ENCODE results near the gene NTM. TPM values are rescaled to one million over a fixed set of nuclear protein-coding genes. Genes with fewer than 3 reads are reported as not detected.
"Not testable (repeated sequence)": the region's sequence is repeated elsewhere in the genome, so short reads cannot be mapped to it uniquely, and the experiment has no call there.

The NTM gene
- total RNA-seq, 4 donors from 2014 or later: 1.4 to 5.7 TPM; not detected in 2

DNA sequence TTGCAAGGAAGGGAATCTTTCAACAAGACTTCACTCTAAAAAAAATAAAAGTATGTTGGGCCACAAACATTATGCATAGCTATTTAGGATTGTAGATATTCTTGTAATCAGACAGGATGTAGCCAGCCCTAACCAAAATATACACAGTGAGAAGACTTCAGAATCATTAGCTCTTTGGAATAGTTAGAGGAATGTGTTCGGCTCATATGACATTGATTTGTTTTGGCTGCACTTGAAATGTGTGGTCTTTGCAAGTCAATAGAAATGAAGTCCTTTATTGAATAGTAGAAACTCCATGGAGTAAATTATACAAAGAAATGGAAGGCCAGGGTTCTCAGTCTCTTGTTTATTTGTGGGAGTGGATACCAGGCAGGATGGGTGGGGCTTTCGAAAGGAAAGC is 692.1 kb downstream of the NTM start:
- no peaks in the 10 kb centered on the region for H3K9me3 ChIP-seq
- H3K27me3 ChIP-seq: no peaks in the 10 kb centered on the region
- H3K27ac ChIP-seq: no peak overlapping the region
- intact Hi-C loops (cut with DNase I; ENCODE audit: low total_unique reads): no loop called here
- TF ChIP-seq, protein P1, sequence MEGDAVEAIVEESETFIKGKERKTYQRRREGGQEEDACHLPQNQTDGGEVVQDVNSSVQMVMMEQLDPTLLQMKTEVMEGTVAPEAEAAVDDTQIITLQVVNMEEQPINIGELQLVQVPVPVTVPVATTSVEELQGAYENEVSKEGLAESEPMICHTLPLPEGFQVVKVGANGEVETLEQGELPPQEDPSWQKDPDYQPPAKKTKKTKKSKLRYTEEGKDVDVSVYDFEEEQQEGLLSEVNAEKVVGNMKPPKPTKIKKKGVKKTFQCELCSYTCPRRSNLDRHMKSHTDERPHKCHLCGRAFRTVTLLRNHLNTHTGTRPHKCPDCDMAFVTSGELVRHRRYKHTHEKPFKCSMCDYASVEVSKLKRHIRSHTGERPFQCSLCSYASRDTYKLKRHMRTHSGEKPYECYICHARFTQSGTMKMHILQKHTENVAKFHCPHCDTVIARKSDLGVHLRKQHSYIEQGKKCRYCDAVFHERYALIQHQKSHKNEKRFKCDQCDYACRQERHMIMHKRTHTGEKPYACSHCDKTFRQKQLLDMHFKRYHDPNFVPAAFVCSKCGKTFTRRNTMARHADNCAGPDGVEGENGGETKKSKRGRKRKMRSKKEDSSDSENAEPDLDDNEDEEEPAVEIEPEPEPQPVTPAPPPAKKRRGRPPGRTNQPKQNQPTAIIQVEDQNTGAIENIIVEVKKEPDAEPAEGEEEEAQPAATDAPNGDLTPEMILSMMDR (IDR thresholded peaks at IDR 0.05): no peak
- TF ChIP-seq POLR2A (IDR thresholded peaks at IDR 0.05): no peak
- no peaks in the 10 kb centered on the region for H3K36me3 ChIP-seq
- no peak overlapping the region for H3K4me3 ChIP-seq
- no peak for DNase-seq
- H3K4me1 ChIP-seq: no peaks in the 10 kb centered on the region

DNA sequence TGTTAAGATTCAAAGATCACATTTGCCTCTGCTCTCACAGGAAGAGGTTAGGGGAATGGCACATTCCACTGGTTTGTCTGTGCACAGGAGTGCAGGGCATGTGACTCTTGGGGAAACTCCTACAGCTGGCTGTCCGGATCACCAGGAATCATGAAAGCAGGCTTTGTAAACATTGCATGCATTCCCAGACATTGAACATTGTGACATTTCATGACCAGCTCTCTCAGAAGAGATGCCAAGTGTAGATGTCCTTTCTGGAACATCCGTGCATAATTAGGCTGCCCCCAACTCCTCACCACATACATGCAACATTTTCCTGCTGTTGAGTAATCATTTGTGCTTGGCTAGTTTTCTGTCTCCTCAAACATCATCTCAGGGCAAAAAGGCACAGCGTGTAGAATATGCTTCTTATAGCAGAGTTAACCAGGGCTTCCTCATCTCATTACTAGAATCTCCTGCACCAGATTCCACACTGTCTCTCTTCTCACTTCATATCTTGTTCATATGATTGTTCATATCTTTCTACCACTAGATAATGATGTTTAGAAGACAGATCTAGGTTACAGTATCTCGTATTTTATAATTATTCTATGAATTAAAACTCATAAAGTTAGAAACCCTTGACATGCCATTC is 694.7 kb downstream of the NTM start:
- no peak overlapping the region for H3K4me3 ChIP-seq
- TF ChIP-seq, protein P1 (IDR thresholded peaks at IDR 0.05): no peak
- no peak for TF ChIP-seq POLR2A (IDR thresholded peaks at IDR 0.05)
- H3K27ac ChIP-seq: no peak overlapping the region
- no peaks in the 10 kb centered on the region for H3K4me1 ChIP-seq
- H3K36me3 ChIP-seq: no peaks in the 10 kb centered on the region
- H3K9me3 ChIP-seq: no peaks in the 10 kb centered on the region
- intact Hi-C loops (cut with DNase I; ENCODE audit: low total_unique reads): no loop called here
- H3K27me3 ChIP-seq: no peaks in the 10 kb centered on the region
- no peak for DNase-seq

DNA sequence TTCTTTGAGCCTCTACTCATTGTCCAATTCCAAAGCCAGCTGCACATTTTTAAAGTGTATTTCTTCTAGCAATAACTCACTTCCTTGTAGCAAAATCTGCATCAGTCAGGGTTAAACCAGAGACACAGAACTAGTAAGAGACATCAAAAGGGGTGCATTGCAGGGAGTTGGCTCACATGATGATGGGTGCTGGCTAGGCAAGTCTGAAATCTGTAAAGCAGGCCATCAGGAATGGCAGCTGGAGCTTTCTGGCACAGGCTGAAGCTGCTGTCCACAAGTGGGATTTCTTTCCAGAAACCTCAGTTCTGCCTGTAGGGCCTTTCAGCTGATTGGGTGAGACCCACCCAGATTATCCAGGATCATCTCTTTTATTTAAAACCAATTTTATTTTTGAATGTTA is 698.1 kb downstream of the NTM start:
- intact Hi-C loops (cut with DNase I; ENCODE audit: low total_unique reads): no loop called here
- H3K9me3 ChIP-seq: no peaks in the 10 kb centered on the region

DNA sequence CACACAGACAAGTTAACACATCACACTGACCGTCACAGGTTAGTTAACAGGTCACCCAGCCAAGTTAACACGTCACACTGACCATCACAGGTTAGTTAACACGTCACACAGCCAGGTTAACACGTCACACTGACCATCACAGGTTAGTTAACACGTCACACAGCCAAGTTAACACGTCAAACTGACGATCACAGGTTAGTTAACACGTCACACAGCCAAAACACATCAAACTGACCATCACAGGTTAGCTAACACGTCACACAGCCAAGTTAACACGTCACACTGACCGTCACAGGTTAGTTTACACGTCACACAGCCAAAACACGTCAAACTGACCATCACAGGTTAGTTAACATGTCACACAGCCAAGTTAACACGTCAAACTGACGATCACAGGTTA is 699.2 kb downstream of the NTM start:
- H3K36me3 ChIP-seq; H3K27me3 ChIP-seq; H3K27ac ChIP-seq; DNase-seq; H3K4me1 ChIP-seq; intact Hi-C loops (cut with DNase I; ENCODE audit: low total_unique reads); H3K4me3 ChIP-seq; H3K9me3 ChIP-seq: not testable (repeated sequence)

More for the DNA sequence above, 698.1 kb downstream of the NTM start:
- no peaks in the 10 kb centered on the region for H3K4me1 ChIP-seq
- no peaks in the 10 kb centered on the region for H3K27me3 ChIP-seq
- DNase-seq: no peak
- H3K27ac ChIP-seq: no peak overlapping the region
- H3K36me3 ChIP-seq: no peaks in the 10 kb centered on the region
- no peak for TF ChIP-seq POLR2A (IDR thresholded peaks at IDR 0.05)
- TF ChIP-seq, protein P1 (IDR thresholded peaks at IDR 0.05): no peak
- no peak overlapping the region for H3K4me3 ChIP-seq

DNA sequence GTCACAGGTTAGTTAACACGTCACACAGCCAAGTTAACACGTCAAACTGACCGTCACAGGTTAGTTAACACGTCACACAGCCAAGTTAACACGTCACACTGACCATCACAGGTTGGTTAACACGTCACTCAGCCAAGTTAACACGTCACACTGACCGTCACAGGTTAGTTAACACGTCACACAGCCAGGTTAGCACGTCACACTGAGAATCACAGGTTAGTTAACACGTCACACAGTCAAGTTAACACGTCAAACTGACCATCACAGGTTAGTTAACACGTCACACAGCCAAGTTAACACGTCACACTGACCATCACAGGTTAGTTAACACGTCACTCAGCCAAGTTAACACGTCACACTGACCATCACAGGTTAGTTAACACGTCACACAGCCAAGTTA is 700.5 kb downstream of the NTM start:
- intact Hi-C loops (cut with DNase I; ENCODE audit: low total_unique reads); H3K4me3 ChIP-seq; H3K4me1 ChIP-seq; H3K36me3 ChIP-seq; DNase-seq; H3K9me3 ChIP-seq; H3K27me3 ChIP-seq; H3K27ac ChIP-seq: not testable (repeated sequence)

DNA sequence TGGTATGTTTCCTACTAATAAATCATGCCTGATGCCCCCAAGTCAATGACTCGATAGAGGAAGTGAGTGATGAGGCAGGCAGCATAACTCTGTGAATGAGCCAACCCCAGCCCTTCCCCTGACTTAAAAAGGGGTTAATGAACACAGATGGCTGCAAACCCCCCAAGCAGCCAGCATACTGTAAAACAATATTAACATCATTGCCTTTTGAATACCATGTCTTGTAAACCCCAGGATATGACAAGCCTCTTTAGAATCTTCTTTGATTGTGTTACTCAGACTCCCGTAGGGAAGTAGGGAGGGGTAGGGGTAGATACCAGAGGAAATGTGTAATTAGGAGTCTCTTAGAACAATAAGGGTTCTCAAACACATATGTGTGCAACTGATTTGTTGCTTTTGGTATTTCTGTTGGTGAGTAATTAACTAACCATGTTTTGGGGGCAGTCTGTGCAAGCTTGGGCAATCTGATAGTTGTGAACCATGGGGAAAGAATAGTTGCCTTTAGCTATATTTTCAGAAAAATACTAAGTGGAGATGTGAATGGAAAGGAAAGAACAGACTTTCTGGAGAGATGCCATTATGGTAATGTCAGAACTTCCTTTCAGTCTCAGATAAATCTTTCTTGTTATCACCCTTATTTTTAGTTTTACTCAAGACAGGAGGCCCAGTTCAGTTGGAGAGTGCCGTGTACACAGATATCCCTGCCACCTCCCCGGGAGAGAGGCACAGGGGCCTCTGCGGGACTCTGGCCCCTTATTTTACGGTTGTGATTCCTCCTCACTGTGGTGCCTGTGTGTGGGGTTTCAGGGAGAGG is 701.8 kb downstream of the NTM start:
- H3K27ac ChIP-seq: no peak overlapping the region

More for the DNA sequence above, 701.8 kb downstream of the NTM start:
- Histone ChIP-seq H3K9me3 (no peaks in the 10 kb centered on the region), H3K4me3 (no peak overlapping the region), H3K4me1 (no peaks in the 10 kb centered on the region), H3K27me3 (no peaks in the 10 kb centered on the region), H3K36me3 (no peaks in the 10 kb centered on the region)
- TF ChIP-seq, protein P1 (IDR thresholded peaks at IDR 0.05): no peak
- no peak for TF ChIP-seq POLR2A (IDR thresholded peaks at IDR 0.05)
- no peak for DNase-seq
- intact Hi-C loops (cut with DNase I; ENCODE audit: low total_unique reads): no loop called here

Data from uterus (tissue), 4 donors.